DND-41 (cell line): Measurements from ENCODE around the gene CLASP1.

Source experiments
- ATAC-seq: fragments of 200-7000 bp; cut with Tn5 transposase; 3 replicates; pipeline ENCODE4 v1.9.1; 2021; ENCODE audit warnings: low read depth; ENCODE audit not compliant: insufficient read depth
- DNase-seq: peaks from one replicate; pipeline ENCODE4 v3.0.0-alpha.2; 2020
- H2AFZ ChIP-seq: 2 replicates; pipeline ENCODE4 v1.6.0; 2012; ENCODE audit warnings: low read depth, low read length
- H3K27ac ChIP-seq: 2 replicates; pipeline ENCODE4 v1.5.1; 2012; ENCODE audit warnings: low read length, inconsistent platforms
- H3K27me3 ChIP-seq: fragments of 200-600 bp; sonication (generic); 2 replicates; pipeline ENCODE4 v1.6.0; 2012; ENCODE audit warnings: low read length, mild to moderate bottlenecking, inconsistent platforms; ENCODE audit not compliant: insufficient read depth, poor library complexity
- H3K36me3 ChIP-seq: 2 replicates; pipeline ENCODE4 v1.5.1; 2012; ENCODE audit warnings: low read length, inconsistent platforms; ENCODE audit not compliant: insufficient read depth
- H3K4me1 ChIP-seq: 2 replicates; pipeline ENCODE4 v1.5.1; 2012; ENCODE audit warnings: mild to moderate bottlenecking, low read length; ENCODE audit not compliant: insufficient read depth
- H3K4me2 ChIP-seq: 2 replicates; pipeline ENCODE4 v1.6.0; 2012; ENCODE audit warnings: mild to moderate bottlenecking, moderate library complexity, low read length, inconsistent platforms; ENCODE audit not compliant: insufficient read depth
- H3K4me3 ChIP-seq, 2 experiments: fragments of 200-600 bp in 1 of 2; shearing (Covaris generic) in 1 of 2; 2 replicates each; pipeline ENCODE4 v1.5.1; 2012 to 2016; ENCODE audit warnings: inconsistent platforms in 2 of 2, low read length in 2 of 2, mild to moderate bottlenecking in 2 of 2, low read depth in 1 of 2, moderate library complexity in 1 of 2
- H3K79me2 ChIP-seq: 2 replicates; pipeline ENCODE4 v1.6.0; 2012; ENCODE audit warnings: low read length, inconsistent platforms; ENCODE audit not compliant: insufficient read depth
- H3K9ac ChIP-seq: 2 replicates; pipeline ENCODE4 v1.6.0; 2012; ENCODE audit warnings: low read depth, mild to moderate bottlenecking, inconsistent platforms, low read length, moderate library complexity
- H3K9me3 ChIP-seq: 2 replicates; pipeline ENCODE4 v1.5.1; 2012; ENCODE audit warnings: low read length, moderate library complexity, mild to moderate bottlenecking, inconsistent platforms; ENCODE audit not compliant: insufficient read depth, severe bottlenecking
- H4K20me1 ChIP-seq: 2 replicates; pipeline ENCODE4 v1.6.0; 2012; ENCODE audit warnings: low read length; ENCODE audit not compliant: insufficient read depth
- CTCF ChIP-seq: IDR thresholded peaks from 2 replicates; pipeline ENCODE4 v1.5.1; 2012; ENCODE audit warnings: borderline replicate concordance, low read length, moderate library complexity, mild to moderate bottlenecking; ENCODE audit not compliant: poor library complexity, severe bottlenecking; ENCODE audit errors: extremely low read depth
- EZH2 ChIP-seq: IDR thresholded peaks from 3 replicates; pipeline ENCODE4 v1.6.1; 2012; ENCODE audit warnings: borderline replicate concordance, low read depth, mild to moderate bottlenecking, moderate library complexity, low read length, inconsistent platforms; ENCODE audit not compliant: severe bottlenecking

Gene CLASP1

GRCh38 chr2:121359170-121359569 is 290.1 kb downstream of the CLASP1 start:
- Histone ChIP-seq H3K4me1 (no peaks in the 10 kb centered on the region), H3K9ac (no peak overlapping the region), H3K27ac (no peak overlapping the region), H3K4me3 (no peak overlapping the region), H4K20me1 (no peaks in the 10 kb centered on the region), H3K27me3 (no peaks in the 10 kb centered on the region), H3K79me2 (no peaks in the 10 kb centered on the region), H3K9me3 (no peaks in the 10 kb centered on the region), H3K36me3 (peaks cover 80% of the 10 kb centered on the region), H2AFZ (no peak overlapping the region), H3K4me2 (no peak overlapping the region)
- DNase-seq = no peak
- no peak for ATAC-seq
- TF ChIP-seq EZH2 (no peak), CTCF (no peak)

GRCh38 chr2:121358291-121358690 is 291.0 kb downstream of the CLASP1 start:
- no peak overlapping the region for H3K9ac ChIP-seq
- no peaks in the 10 kb centered on the region for H3K9me3 ChIP-seq

GRCh38 chr2:121356058-121356640 is 293.1 kb downstream of the CLASP1 start:
- no peaks in the 10 kb centered on the region for H4K20me1 ChIP-seq
- peak; percentile 64 for TF ChIP-seq CTCF
- TF ChIP-seq EZH2 = no peak
- no peaks in the 10 kb centered on the region for H3K79me2 ChIP-seq
- no peak overlapping the region for H3K9ac ChIP-seq
- H3K27me3 ChIP-seq = no peaks in the 10 kb centered on the region
- no peak overlapping the region for H2AFZ ChIP-seq
- no peak overlapping the region for H3K4me2 ChIP-seq
- no peak overlapping the region for H3K4me3 ChIP-seq
- peak; percentile 33 for DNase-seq
- no peaks in the 10 kb centered on the region for H3K4me1 ChIP-seq
- H3K36me3 ChIP-seq = peaks cover 81% of the 10 kb centered on the region
- H3K9me3 ChIP-seq = no peaks in the 10 kb centered on the region
- no peak overlapping the region for H3K27ac ChIP-seq
- peak; percentile 49 for ATAC-seq

More at GRCh38 chr2:121358291-121358690, 291.0 kb downstream of the CLASP1 start:
- Histone ChIP-seq H3K79me2 (no peaks in the 10 kb centered on the region), H3K4me1 (no peaks in the 10 kb centered on the region), H4K20me1 (no peaks in the 10 kb centered on the region), H3K27ac (no peak overlapping the region), H2AFZ (no peak overlapping the region), H3K4me3 (no peak overlapping the region), H3K27me3 (no peaks in the 10 kb centered on the region), H3K4me2 (no peak overlapping the region), H3K36me3 (peaks cover 80% of the 10 kb centered on the region)
- ATAC-seq (no peak), DNase-seq (no peak)
- TF ChIP-seq EZH2 (no peak), CTCF (no peak)
